HCT116 (cell line): ENCODE measurements around the gene SPEN.

Experiments used
- ATF3 ChIP-seq: IDR thresholded peaks from 2 replicates; pipeline ENCODE4 v1.6.1; 2012
- CBX3 ChIP-seq: IDR thresholded peaks from 2 replicates; pipeline ENCODE4 v1.6.1; 2012; ENCODE audit warnings: low read depth
- EZH2 ChIP-seq: fragments of 200-600 bp; sonication (generic); IDR thresholded peaks from 2 replicates; pipeline ENCODE4 v1.6.1; 2017; ENCODE audit warnings: antibody characterized with exemption, mixed run types
- MAX ChIP-seq: IDR thresholded peaks from 2 replicates; pipeline ENCODE4 v1.6.1; 2012
- POLR2A ChIP-seq: IDR thresholded peaks from 2 replicates; pipeline ENCODE4 v1.7.0; 2011; ENCODE audit warnings: borderline replicate concordance; ENCODE audit not compliant: insufficient read depth, insufficient read length; ENCODE audit errors: extremely low read depth
- POLR2AphosphoS5 ChIP-seq: IDR thresholded peaks from 2 replicates; pipeline ENCODE4 v1.6.1; 2011; ENCODE audit warnings: mild to moderate bottlenecking, low read depth, low read length, moderate library complexity
- RAD21 ChIP-seq: IDR thresholded peaks from 2 replicates; pipeline ENCODE4 v1.6.1; 2012; ENCODE audit warnings: low read depth, mild to moderate bottlenecking
- REST ChIP-seq: IDR thresholded peaks from 2 replicates; pipeline ENCODE4 v1.6.1; 2012; ENCODE audit warnings: low read depth
- SIN3A ChIP-seq: IDR thresholded peaks from 2 replicates; pipeline ENCODE4 v1.6.1; 2012; ENCODE audit warnings: low read depth
- SP1 ChIP-seq: IDR thresholded peaks from 2 replicates; pipeline ENCODE4 v1.6.1; 2012; ENCODE audit warnings: low read depth
- SRF ChIP-seq: IDR thresholded peaks from 2 replicates; pipeline ENCODE4 v1.6.1; 2012; ENCODE audit warnings: low read depth
- ZNF274 ChIP-seq: fragments of 200-500 bp; sonication (Bioruptor generic); IDR thresholded peaks from 2 replicates; pipeline ENCODE4 v1.6.1; 2014; ENCODE audit warnings: mild to moderate bottlenecking, low read depth, low read length, inconsistent platforms
- TF ChIP-seq, protein P1 (sequence below), 3 experiments: fragments of 200-600 bp in 1 of 3; sonication (generic) in 1 of 3; IDR thresholded peaks in 2 of 3; conservative IDR thresholded peaks in 1 of 3; 2 replicates each; pipeline ENCODE4 v1.5.1; 2012 to 2017; ENCODE audit warnings: low read depth in 2 of 3, low read length in 2 of 3, antibody characterized with exemption in 1 of 3, borderline replicate concordance in 1 of 3, control low read depth in 1 of 3, mild to moderate bottlenecking in 1 of 3, mixed read lengths in 1 of 3, mixed run types in 1 of 3, moderate library complexity in 1 of 3; ENCODE audit not compliant: insufficient read depth in 1 of 3
- TF ChIP-seq, protein P2 (sequence below): IDR thresholded peaks from 2 replicates; pipeline ENCODE4 v1.6.1; 2011; ENCODE audit warnings: mild to moderate bottlenecking, low read length, moderate library complexity; ENCODE audit not compliant: insufficient replicate concordance; ENCODE audit errors: extremely low read depth

- TF ChIP-seq EZH2, result no peak
- TF ChIP-seq, protein P1, sequence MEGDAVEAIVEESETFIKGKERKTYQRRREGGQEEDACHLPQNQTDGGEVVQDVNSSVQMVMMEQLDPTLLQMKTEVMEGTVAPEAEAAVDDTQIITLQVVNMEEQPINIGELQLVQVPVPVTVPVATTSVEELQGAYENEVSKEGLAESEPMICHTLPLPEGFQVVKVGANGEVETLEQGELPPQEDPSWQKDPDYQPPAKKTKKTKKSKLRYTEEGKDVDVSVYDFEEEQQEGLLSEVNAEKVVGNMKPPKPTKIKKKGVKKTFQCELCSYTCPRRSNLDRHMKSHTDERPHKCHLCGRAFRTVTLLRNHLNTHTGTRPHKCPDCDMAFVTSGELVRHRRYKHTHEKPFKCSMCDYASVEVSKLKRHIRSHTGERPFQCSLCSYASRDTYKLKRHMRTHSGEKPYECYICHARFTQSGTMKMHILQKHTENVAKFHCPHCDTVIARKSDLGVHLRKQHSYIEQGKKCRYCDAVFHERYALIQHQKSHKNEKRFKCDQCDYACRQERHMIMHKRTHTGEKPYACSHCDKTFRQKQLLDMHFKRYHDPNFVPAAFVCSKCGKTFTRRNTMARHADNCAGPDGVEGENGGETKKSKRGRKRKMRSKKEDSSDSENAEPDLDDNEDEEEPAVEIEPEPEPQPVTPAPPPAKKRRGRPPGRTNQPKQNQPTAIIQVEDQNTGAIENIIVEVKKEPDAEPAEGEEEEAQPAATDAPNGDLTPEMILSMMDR (IDR thresholded peaks at IDR 0.05 in 2 of 3, conservative IDR thresholded peaks at IDR 0.05 in 1 of 3; ENCODE audit: borderline replicate concordance in 1 of 3, insufficient read depth in 1 of 3, low read depth in 2 of 3, low read length in 2 of 3), result no peak
- no peak for TF ChIP-seq MAX
- TF ChIP-seq POLR2A, result no peak
- TF ChIP-seq ZNF274, result no peak
- TF ChIP-seq RAD21, result no peak
- TF ChIP-seq SRF, result no peak
- no peak for TF ChIP-seq SP1
- no peak for TF ChIP-seq REST
- no peak for TF ChIP-seq POLR2AphosphoS5
- TF ChIP-seq CBX3, result no peak
- TF ChIP-seq, protein P2, sequence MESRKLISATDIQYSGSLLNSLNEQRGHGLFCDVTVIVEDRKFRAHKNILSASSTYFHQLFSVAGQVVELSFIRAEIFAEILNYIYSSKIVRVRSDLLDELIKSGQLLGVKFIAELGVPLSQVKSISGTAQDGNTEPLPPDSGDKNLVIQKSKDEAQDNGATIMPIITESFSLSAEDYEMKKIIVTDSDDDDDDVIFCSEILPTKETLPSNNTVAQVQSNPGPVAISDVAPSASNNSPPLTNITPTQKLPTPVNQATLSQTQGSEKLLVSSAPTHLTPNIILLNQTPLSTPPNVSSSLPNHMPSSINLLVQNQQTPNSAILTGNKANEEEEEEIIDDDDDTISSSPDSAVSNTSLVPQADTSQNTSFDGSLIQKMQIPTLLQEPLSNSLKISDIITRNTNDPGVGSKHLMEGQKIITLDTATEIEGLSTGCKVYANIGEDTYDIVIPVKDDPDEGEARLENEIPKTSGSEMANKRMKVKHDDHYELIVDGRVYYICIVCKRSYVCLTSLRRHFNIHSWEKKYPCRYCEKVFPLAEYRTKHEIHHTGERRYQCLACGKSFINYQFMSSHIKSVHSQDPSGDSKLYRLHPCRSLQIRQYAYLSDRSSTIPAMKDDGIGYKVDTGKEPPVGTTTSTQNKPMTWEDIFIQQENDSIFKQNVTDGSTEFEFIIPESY, result no peak
- TF ChIP-seq ATF3, result no peak
- TF ChIP-seq SIN3A, result no peak
Measured at GRCh38 chr1:15962671-15963362, 115.3 kb downstream of the SPEN start.
